ENCODE results near the gene TRAF3IP1. TPM values are rescaled to one million over a fixed set of nuclear protein-coding genes. Genes with fewer than 3 reads are reported as not detected.

TRAF3IP1 gene
- total and polyA plus RNA-seq, 10 donors = 2.6 to 19.2 (median 8.8) TPM

DNA sequence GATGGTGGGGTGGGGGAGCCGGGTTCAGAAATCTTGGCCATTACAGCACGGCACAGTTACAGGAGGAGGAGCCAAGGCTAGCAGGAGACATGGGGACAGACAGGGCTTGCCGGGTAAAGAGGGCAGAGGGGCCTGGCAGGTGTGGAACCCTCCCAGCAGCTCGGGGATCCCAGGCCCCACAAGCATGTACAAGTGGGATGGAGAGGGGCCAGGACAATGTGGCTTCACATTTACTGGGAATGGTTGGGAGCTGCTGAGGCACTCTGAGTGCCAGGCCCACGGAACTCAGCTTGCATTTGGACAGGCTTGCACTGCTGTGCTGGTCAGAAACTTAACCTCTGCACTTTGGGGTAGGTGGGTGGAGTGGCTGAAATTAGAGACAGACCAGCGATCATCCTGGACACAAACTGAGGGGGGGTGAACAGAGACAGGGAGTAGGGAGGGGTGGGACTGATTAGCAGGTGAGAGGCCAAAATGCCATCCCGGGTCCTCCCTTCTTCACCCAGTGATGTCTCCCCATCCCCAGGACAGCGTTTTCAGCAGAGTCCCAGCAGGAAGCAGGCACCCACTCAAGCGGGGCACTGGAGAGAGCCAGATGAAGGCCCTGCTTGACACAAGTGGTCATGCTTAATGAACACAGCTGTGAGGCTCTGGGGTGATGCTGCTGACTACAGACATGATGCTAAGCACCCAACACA, 41.5 kb upstream of the TRAF3IP1 start:
- Histone ChIP-seq H3K9me3 (no peaks in the 10 kb centered on the region), H3K36me3 (peaks cover 0 to 44% (median 36%) of the 10 kb centered on the region in 6 donors), H3K4me1 (peaks cover 0 to 29% (median 11%) of the 10 kb centered on the region in 6 donors), H3K27me3 (replicated peaks in 1 of 7) (no peaks in the 10 kb centered on the region), H3K4me3 (no peak overlapping the region), H3K27ac (no peak overlapping the region)
- 80 to 87% (median 83%) methylated on average over 9 of the region's 9 CpGs for WGBS, 5 donors
- intact Hi-C loops (cut with DNase I; ENCODE audit: low total_unique reads) = no loop called here
- DNase-seq = no peak
- TF ChIP-seq POLR2AphosphoS5 (IDR thresholded peaks at IDR 0.05) (no peak), POLR2A (IDR thresholded peaks at IDR 0.05) (no peak)
- TF ChIP-seq, protein P1, sequence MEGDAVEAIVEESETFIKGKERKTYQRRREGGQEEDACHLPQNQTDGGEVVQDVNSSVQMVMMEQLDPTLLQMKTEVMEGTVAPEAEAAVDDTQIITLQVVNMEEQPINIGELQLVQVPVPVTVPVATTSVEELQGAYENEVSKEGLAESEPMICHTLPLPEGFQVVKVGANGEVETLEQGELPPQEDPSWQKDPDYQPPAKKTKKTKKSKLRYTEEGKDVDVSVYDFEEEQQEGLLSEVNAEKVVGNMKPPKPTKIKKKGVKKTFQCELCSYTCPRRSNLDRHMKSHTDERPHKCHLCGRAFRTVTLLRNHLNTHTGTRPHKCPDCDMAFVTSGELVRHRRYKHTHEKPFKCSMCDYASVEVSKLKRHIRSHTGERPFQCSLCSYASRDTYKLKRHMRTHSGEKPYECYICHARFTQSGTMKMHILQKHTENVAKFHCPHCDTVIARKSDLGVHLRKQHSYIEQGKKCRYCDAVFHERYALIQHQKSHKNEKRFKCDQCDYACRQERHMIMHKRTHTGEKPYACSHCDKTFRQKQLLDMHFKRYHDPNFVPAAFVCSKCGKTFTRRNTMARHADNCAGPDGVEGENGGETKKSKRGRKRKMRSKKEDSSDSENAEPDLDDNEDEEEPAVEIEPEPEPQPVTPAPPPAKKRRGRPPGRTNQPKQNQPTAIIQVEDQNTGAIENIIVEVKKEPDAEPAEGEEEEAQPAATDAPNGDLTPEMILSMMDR (IDR thresholded peaks at IDR 0.05 in 8 of 11, conservative IDR thresholded peaks at IDR 0.05 in 3 of 11) = no peak

DNA sequence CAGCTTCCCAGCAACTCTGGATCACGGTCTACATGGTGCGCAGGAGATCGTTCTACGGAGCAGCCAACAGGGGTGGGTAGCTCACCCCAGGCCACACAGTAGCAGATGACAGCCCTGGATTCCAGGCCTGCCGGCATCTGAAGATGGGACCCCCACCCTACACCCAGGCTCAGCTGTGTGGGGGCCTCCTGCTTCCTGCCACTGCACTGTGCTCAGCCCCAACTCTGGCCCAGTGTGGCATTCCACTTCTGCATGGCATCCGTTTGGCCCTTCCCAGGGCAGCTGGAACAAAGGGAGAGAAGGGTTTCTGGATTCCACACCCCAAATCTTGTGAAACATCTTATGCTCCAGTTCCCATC, 41.0 kb upstream of the TRAF3IP1 start:
- DNase-seq = no peak
- intact Hi-C loops (cut with DNase I; ENCODE audit: low total_unique reads) = no loop called here
- Histone ChIP-seq H3K27ac (no peak overlapping the region), H3K4me3 (no peak overlapping the region), H3K4me1 (peaks cover 0 to 30% (median 13%) of the 10 kb centered on the region in 6 donors), H3K27me3 (replicated peaks in 1 of 7) (no peaks in the 10 kb centered on the region), H3K36me3 (peaks cover 0 to 39% (median 31%) of the 10 kb centered on the region in 6 donors), H3K9me3 (no peaks in the 10 kb centered on the region)
- WGBS, 5 donors = 85 to 97% (median 89%) methylated on average over 4 to 6 of the region's 6 CpGs
- TF ChIP-seq, protein P1 (IDR thresholded peaks at IDR 0.05 in 8 of 11, conservative IDR thresholded peaks at IDR 0.05 in 3 of 11) = no peak
- TF ChIP-seq POLR2A (IDR thresholded peaks at IDR 0.05) (no peak), POLR2AphosphoS5 (IDR thresholded peaks at IDR 0.05) (no peak)

DNA sequence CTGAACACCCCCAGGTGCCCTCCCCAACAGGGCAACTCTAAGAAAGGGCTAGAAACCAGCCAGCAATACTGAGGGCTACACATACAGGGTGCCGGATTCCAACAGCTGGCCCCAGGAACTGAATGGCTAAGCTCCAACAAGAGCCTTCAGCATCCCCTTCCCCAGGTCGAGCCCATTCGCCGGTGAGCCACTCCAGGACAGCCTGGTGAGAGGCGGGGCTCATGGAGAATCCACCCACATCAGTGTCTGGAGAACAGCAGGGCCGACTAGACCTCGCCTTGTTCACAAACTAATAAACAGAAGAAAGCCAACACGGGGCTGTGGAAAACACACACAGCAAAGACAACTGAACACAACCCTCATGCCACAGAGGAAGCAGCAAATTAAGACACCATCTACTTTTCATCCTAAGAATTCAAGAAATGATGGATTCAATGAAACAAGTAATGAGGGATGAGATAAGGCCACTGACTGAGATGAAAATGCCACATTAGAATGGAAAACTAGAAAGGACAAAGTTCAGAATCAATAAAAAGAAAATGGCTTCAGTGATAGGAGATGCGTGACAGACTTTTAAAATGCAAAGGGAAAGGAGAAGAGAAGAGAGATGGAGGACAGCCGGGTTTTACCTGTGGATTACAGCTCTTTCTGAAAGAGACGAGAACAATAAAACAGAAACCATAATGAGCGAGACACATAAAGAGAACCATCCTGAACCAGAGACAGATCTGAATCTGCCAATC, 40.1 kb upstream of the TRAF3IP1 start:
- Histone ChIP-seq H3K36me3 (peaks cover 0 to 30% (median 21%) of the 10 kb centered on the region in 6 donors), H3K4me1 (peaks cover 0 to 39% (median 16%) of the 10 kb centered on the region in 6 donors), H3K27ac (no peak overlapping the region), H3K4me3 (no peak overlapping the region), H3K9me3 (no peaks in the 10 kb centered on the region), H3K27me3 (replicated peaks in 1 of 7) (no peaks in the 10 kb centered on the region)
- WGBS, 5 donors = 94 to 97% (median 95%) methylated on average over 12 of the region's 12 CpGs
- no peak for TF ChIP-seq POLR2AphosphoS5 (IDR thresholded peaks at IDR 0.05)
- no peak for TF ChIP-seq POLR2A (IDR thresholded peaks at IDR 0.05)
- TF ChIP-seq, protein P1 (IDR thresholded peaks at IDR 0.05 in 8 of 11, conservative IDR thresholded peaks at IDR 0.05 in 3 of 11) = no peak
- DNase-seq = no peak
- intact Hi-C loops (cut with DNase I; ENCODE audit: low total_unique reads) = no loop called here

DNA sequence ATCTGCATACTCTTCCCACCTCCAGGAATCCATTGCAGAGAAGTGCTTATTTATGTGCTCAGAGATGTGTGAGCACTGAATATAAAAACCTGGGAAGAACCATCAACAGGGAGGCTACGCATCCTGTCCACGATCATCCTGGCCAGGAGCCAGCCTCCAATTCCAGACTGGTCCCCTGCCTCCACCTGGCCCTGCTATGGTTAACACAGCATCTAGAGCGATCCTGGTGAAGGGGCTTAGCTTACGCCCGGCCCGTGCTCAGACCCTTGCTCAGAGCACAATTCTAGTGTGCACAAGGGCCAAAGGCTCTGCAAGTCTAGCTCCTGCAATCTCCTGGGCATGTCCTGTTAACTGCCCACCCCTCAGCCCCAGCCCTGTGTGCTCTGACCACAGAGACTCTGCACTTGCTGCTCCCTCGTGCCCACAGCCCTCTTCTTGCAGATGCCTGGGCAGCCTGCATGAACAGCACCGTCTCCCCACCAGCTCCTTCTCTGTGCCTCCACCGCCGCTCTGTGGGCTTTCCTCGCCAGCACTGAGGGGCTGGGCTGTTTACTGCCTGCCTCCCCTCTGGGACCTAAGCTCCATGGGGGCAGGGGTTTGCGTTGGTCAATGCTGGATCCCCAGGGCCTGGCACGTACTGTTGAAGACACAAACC, 38.4 kb upstream of the TRAF3IP1 start:
- TF ChIP-seq POLR2A (IDR thresholded peaks at IDR 0.05) = no peak
- TF ChIP-seq, protein P1 (IDR thresholded peaks at IDR 0.05 in 8 of 11, conservative IDR thresholded peaks at IDR 0.05 in 3 of 11) = no peak
- TF ChIP-seq POLR2AphosphoS5 (IDR thresholded peaks at IDR 0.05) = no peak
- DNase-seq = no peak
- Histone ChIP-seq H3K4me1 (peaks cover 7 to 56% (median 29%) of the 10 kb centered on the region in 6 donors), H3K36me3 (peaks cover 0 to 13% (median 5%) of the 10 kb centered on the region in 6 donors), H3K9me3 (no peaks in the 10 kb centered on the region), H3K4me3 (no peak overlapping the region), H3K27me3 (replicated peaks in 1 of 7) (no peaks in the 10 kb centered on the region), H3K27ac (no peak overlapping the region)
- 87 to 95% (median 89%) methylated on average over 9 to 13 of the region's 13 CpGs for WGBS, 5 donors
- intact Hi-C loops (cut with DNase I; ENCODE audit: low total_unique reads) = no loop called here

Measured in spleen (tissue), 11 donors.